ENCODE results near the gene GPN3.
"Not testable (repeated sequence)": the region's sequence is repeated elsewhere in the genome, so short reads cannot be mapped to it uniquely, and the experiment has no call there.

Gene GPN3

DNA sequence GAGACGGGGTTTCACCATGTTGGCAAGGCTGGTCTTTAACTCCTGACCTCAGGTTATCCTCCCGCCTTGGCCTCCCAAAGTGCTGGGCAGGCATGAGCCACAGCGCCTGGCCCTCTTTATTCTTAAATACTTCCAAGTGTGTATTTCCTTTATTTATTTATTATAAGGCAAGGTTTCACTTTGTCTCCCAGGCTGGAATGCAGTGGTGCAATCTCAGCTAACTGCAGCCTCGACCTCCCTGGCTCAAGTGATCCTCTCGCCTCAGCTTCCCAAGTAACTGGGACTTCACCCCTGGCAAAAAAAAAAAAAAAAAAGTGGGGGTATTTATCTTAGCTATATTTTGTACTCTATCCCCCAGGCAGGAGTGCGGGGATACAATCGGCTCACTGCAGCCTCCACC, 7.4 kb upstream of the GPN3 start:
- no peak overlapping the region for H3K4me3 ChIP-seq (ENCODE audit: low read depth in 1 of 2, low read length in 2 of 2)
- H3K36me3 ChIP-seq (ENCODE audit: control insufficient read depth in 1 of 2, insufficient read depth in 2 of 2, low read length in 2 of 2) = peaks cover 0 to 2% of the 10 kb centered on the region in 2 donors
- H3K4me1 ChIP-seq (ENCODE audit: control insufficient read depth in 1 of 2, insufficient read depth in 2 of 2, low read length in 2 of 2) = no peaks in the 10 kb centered on the region
- H3K9me3 ChIP-seq (ENCODE audit: control insufficient read depth in 1 of 2, low read length in 2 of 2) = no peaks in the 10 kb centered on the region
- no peaks in the 10 kb centered on the region for H3K27me3 ChIP-seq (ENCODE audit: low read depth, low read length)
- no peak overlapping the region for H3K27ac ChIP-seq (ENCODE audit: low read length)

- Histone ChIP-seq H3K4me3 (ENCODE audit: low read depth in 1 of 2, low read length in 2 of 2) (peak overlapping the region; percentile 82 to 97), H3K27me3 (ENCODE audit: low read depth, low read length) (no peaks in the 10 kb centered on the region), H3K4me1 (ENCODE audit: control insufficient read depth in 1 of 2, insufficient read depth in 2 of 2, low read length in 2 of 2) (peaks cover 0 to 13% of the 10 kb centered on the region in 2 donors), H3K9me3 (ENCODE audit: control insufficient read depth in 1 of 2, low read length in 2 of 2) (no peaks in the 10 kb centered on the region), H3K36me3 (ENCODE audit: control insufficient read depth in 1 of 2, insufficient read depth in 2 of 2, low read length in 2 of 2) (peaks cover 11 to 13% of the 10 kb centered on the region in 2 donors), H3K27ac (ENCODE audit: low read length) (peak overlapping the region; percentile 72)
These were observed 227 bp downstream of the GPN3 start for GRCh38 chr12:110467847-110468213.

DNA sequence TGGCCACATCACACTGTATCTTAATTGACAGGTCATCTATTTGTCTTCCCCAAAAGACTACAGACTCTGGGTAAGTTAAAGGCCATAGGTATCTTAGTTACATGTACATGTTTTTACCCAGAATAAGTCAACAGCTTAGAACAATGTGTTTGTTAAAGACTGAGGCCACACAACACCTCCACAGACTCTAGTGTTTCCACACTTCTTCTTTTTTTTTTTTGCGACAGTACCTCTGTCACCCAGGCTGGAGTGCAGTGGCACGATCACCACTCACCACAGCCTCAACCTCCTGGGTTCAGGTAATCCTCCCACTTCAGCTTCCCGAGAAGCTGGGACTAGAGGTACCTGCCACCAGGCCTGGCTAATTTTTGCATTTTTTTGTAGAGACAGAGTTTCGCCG, 1.3 kb downstream of the GPN3 start:
- no peak overlapping the region for H3K4me3 ChIP-seq (ENCODE audit: low read depth in 1 of 2, low read length in 2 of 2)
- no peak overlapping the region for H3K27ac ChIP-seq (ENCODE audit: low read length)
- H3K4me1 ChIP-seq (ENCODE audit: control insufficient read depth in 1 of 2, insufficient read depth in 2 of 2, low read length in 2 of 2) = peaks cover 0 to 13% of the 10 kb centered on the region in 2 donors
- no peaks in the 10 kb centered on the region for H3K9me3 ChIP-seq (ENCODE audit: control insufficient read depth in 1 of 2, low read length in 2 of 2)
- no peaks in the 10 kb centered on the region for H3K27me3 ChIP-seq (ENCODE audit: low read depth, low read length)
- H3K36me3 ChIP-seq (ENCODE audit: control insufficient read depth in 1 of 2, insufficient read depth in 2 of 2, low read length in 2 of 2) = peaks cover 11 to 18% of the 10 kb centered on the region in 2 donors

DNA sequence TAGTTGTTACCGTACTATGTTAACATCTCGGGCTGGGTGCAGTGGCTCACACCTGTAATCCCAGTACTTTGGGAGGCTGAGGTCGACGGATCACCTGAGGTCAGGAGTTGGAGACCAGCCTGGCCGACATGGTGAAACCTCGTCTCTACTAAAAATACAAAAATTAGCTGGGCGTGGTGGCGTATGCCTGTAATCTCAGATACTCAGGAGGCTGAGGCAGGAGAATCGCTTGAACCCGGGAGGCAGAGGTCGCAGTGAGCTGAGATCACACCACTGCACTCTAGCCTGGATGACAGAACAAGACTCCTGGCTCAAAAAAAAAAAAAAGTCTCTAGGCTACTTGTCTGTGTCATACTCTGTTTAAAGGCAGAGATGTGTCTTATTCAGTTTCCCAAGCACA, 2.3 kb downstream of the GPN3 start:
- not testable (repeated sequence) for H3K9me3 ChIP-seq (ENCODE audit: control insufficient read depth in 1 of 2, low read length in 2 of 2); H3K27ac ChIP-seq (ENCODE audit: low read length); H3K27me3 ChIP-seq (ENCODE audit: low read depth, low read length); H3K4me3 ChIP-seq (ENCODE audit: low read depth in 1 of 2, low read length in 2 of 2)
- H3K36me3 ChIP-seq (ENCODE audit: control insufficient read depth in 1 of 2, insufficient read depth in 2 of 2, low read length in 2 of 2) = peaks cover 11 to 26% of the 10 kb centered on the region in 2 donors
- H3K4me1 ChIP-seq (ENCODE audit: control insufficient read depth in 1 of 2, insufficient read depth in 2 of 2, low read length in 2 of 2) = peaks cover 0 to 13% of the 10 kb centered on the region in 2 donors

- H3K27ac ChIP-seq (ENCODE audit: low read length) = no peak overlapping the region
- peaks cover 11 to 26% of the 10 kb centered on the region in 2 donors for H3K36me3 ChIP-seq (ENCODE audit: control insufficient read depth in 1 of 2, insufficient read depth in 2 of 2, low read length in 2 of 2)
- no peak overlapping the region for H3K4me3 ChIP-seq (ENCODE audit: low read depth in 1 of 2, low read length in 2 of 2)
- H3K4me1 ChIP-seq (ENCODE audit: control insufficient read depth in 1 of 2, insufficient read depth in 2 of 2, low read length in 2 of 2) = peaks cover 0 to 13% of the 10 kb centered on the region in 2 donors
- no peaks in the 10 kb centered on the region for H3K9me3 ChIP-seq (ENCODE audit: control insufficient read depth in 1 of 2, low read length in 2 of 2)
- H3K27me3 ChIP-seq (ENCODE audit: low read depth, low read length) = no peaks in the 10 kb centered on the region
These were observed 3.0 kb downstream of the GPN3 start for GRCh38 chr12:110465024-110465423.

DNA sequence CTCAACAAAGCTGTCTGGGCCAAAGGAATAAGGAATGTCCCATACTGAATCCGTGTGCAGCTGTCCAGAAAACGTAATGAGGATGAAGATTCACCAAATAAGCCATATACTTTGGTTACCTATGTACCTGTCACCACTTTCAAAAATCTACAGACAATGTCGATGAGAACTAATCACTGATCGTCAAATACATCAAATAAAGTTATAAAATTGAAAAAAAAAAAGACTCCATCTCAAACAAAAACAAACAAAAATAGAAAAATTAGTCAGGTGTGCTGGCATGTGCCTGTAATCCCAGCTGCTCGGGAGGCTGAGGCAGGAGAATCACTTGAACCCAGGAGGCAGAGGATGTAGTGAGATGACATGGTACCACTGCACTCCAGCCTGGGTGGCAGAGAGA, 6.9 kb downstream of the GPN3 start:
- H3K27me3 ChIP-seq (ENCODE audit: low read depth, low read length); H3K27ac ChIP-seq (ENCODE audit: low read length); H3K4me3 ChIP-seq (ENCODE audit: low read depth in 1 of 2, low read length in 2 of 2); H3K9me3 ChIP-seq (ENCODE audit: control insufficient read depth in 1 of 2, low read length in 2 of 2); H3K4me1 ChIP-seq (ENCODE audit: control insufficient read depth in 1 of 2, insufficient read depth in 2 of 2, low read length in 2 of 2): not testable (repeated sequence)
- H3K36me3 ChIP-seq (ENCODE audit: control insufficient read depth in 1 of 2, insufficient read depth in 2 of 2, low read length in 2 of 2) = peaks cover 14 to 29% of the 10 kb centered on the region in 2 donors

- Histone ChIP-seq H3K36me3 (ENCODE audit: control insufficient read depth in 1 of 2, insufficient read depth in 2 of 2, low read length in 2 of 2) (peaks cover 3 to 24% of the 10 kb centered on the region in 2 donors), H3K9me3 (ENCODE audit: control insufficient read depth in 1 of 2, low read length in 2 of 2) (no peaks in the 10 kb centered on the region), H3K4me1 (ENCODE audit: control insufficient read depth in 1 of 2, insufficient read depth in 2 of 2, low read length in 2 of 2) (no peaks in the 10 kb centered on the region), H3K27ac (ENCODE audit: low read length) (no peak overlapping the region), H3K27me3 (ENCODE audit: low read depth, low read length) (no peaks in the 10 kb centered on the region), H3K4me3 (ENCODE audit: low read depth in 1 of 2, low read length in 2 of 2) (no peak overlapping the region)
These were observed 9.3 kb downstream of the GPN3 start for GRCh38 chr12:110458756-110459155.

DNA sequence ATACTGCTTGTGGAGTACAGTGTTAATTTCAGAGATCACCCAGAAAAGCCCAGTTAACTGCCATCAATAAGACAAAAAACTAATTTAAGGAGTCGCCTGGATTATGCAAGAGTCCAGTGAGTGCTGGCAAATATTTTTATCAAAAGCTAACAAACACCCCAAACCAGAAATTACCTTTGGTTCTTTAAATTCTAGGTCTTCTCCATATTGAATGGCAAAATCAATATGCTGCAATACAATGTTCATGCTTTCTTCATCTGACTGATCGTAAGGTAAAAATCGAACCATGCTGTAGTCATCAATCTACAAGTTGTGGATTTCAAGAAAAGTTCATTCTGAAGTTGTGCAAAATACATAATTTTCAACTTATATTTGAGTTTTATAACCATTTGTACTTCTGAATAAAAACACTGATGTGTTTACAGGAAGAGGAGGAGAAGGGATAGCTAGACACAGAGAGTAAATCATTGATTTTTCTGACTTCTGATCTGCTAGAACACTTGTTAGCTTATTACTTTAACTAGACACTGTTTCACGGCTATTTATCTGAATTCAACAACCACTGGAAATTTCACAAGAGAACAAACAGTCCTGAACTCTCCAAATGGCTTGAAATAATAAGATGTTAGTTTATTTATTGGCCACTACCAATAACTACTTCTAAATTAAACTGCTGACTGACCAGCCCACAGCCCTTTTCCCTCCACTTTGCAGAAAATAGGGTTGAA, 14.3 kb downstream of the GPN3 start:
- Histone ChIP-seq H3K4me3 (ENCODE audit: low read depth in 1 of 2, low read length in 2 of 2) (no peak overlapping the region), H3K9me3 (ENCODE audit: control insufficient read depth in 1 of 2, low read length in 2 of 2) (no peaks in the 10 kb centered on the region), H3K4me1 (ENCODE audit: control insufficient read depth in 1 of 2, insufficient read depth in 2 of 2, low read length in 2 of 2) (peaks cover 0 to 9% of the 10 kb centered on the region in 2 donors), H3K36me3 (ENCODE audit: control insufficient read depth in 1 of 2, insufficient read depth in 2 of 2, low read length in 2 of 2) (peaks cover 0 to 15% of the 10 kb centered on the region in 2 donors), H3K27me3 (ENCODE audit: low read depth, low read length) (no peaks in the 10 kb centered on the region), H3K27ac (ENCODE audit: low read length) (no peak overlapping the region)

- H3K4me3 ChIP-seq (ENCODE audit: low read depth in 1 of 2, low read length in 2 of 2) = no peak overlapping the region
- no peak overlapping the region for H3K27ac ChIP-seq (ENCODE audit: low read length)
- peaks cover 0 to 27% of the 10 kb centered on the region in 2 donors for H3K4me1 ChIP-seq (ENCODE audit: control insufficient read depth in 1 of 2, insufficient read depth in 2 of 2, low read length in 2 of 2)
- H3K9me3 ChIP-seq (ENCODE audit: control insufficient read depth in 1 of 2, low read length in 2 of 2) = no peaks in the 10 kb centered on the region
- H3K36me3 ChIP-seq (ENCODE audit: control insufficient read depth in 1 of 2, insufficient read depth in 2 of 2, low read length in 2 of 2) = peaks cover 0 to 14% of the 10 kb centered on the region in 2 donors
- no peaks in the 10 kb centered on the region for H3K27me3 ChIP-seq (ENCODE audit: low read depth, low read length)
These were observed 16.8 kb downstream of the GPN3 start for GRCh38 chr12:110451263-110451662.

GRCh38 chr12:110449799-110450497, 18.1 kb downstream of the GPN3 start, which contains the start of gene ARPC3:
TSS of gene ARPC3 (minus strand) at chr12:110450337. CDS start at chr12:110450260, 77 bp downstream.
- Histone ChIP-seq H3K4me1 (ENCODE audit: control insufficient read depth in 1 of 2, insufficient read depth in 2 of 2, low read length in 2 of 2) (peaks cover 0 to 27% of the 10 kb centered on the region in 2 donors), H3K4me3 (ENCODE audit: low read depth in 1 of 2, low read length in 2 of 2) (peak within 1 kb of the TSS; percentile 89 to 92), H3K27ac (ENCODE audit: low read length) (peak within 1 kb of the TSS; percentile 91), H3K36me3 (ENCODE audit: control insufficient read depth in 1 of 2, insufficient read depth in 2 of 2, low read length in 2 of 2) (peaks cover 7 to 16% of the 10 kb centered on the region in 2 donors), H3K27me3 (ENCODE audit: low read depth, low read length) (no peaks in the 10 kb centered on the region), H3K9me3 (ENCODE audit: control insufficient read depth in 1 of 2, low read length in 2 of 2) (no peaks in the 10 kb centered on the region)

DNA sequence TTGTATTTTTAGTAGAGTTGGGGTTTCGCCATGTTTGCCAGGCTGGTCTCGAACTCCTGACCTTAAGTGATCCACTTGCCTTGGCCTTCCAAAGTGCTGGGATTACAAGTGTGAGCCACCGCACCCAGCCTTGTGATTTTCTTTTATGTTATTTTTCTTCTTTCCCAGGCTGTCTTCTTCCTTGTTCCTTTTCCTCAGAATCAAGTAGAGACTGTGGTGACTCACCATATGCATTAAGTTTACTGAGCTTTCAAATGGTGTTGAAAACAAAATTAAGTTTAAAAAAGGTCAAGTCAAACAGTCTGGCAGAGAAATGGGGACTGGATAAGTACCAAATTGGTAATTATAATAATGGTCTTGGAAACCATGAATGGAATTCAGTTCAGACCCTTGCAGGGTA, 23.6 kb downstream of the GPN3 start:
- Histone ChIP-seq H3K27me3 (ENCODE audit: low read depth, low read length) (no peaks in the 10 kb centered on the region), H3K9me3 (ENCODE audit: control insufficient read depth in 1 of 2, low read length in 2 of 2) (no peaks in the 10 kb centered on the region), H3K4me3 (ENCODE audit: low read depth in 1 of 2, low read length in 2 of 2) (no peak overlapping the region), H3K4me1 (ENCODE audit: control insufficient read depth in 1 of 2, insufficient read depth in 2 of 2, low read length in 2 of 2) (peaks cover 0 to 25% of the 10 kb centered on the region in 2 donors), H3K27ac (ENCODE audit: low read length) (no peak overlapping the region), H3K36me3 (ENCODE audit: control insufficient read depth in 1 of 2, insufficient read depth in 2 of 2, low read length in 2 of 2) (peaks cover 26 to 38% of the 10 kb centered on the region in 2 donors)
